ENCODE data around the gene OR9A4.
A peak's percentile ranks its signal among the peaks of the same experiment; 100 is the strongest.

The OR9A4 gene

GRCh38 chr7:141949021-141949420 lies 32.8 kb downstream of the OR9A4 start:
- DNase-seq: no peak

- DNase-seq: no peak
Observed at GRCh38 chr7:141949451-141949850, 33.3 kb downstream of the OR9A4 start.

GRCh38 chr7:141949911-141950310 lies 33.7 kb downstream of the OR9A4 start:
- DNase-seq: no peak

- no peak for DNase-seq
Observed at GRCh38 chr7:141950806-141951205, 34.6 kb downstream of the OR9A4 start.

GRCh38 chr7:141952461-141952860 lies 36.3 kb downstream of the OR9A4 start:
- DNase-seq: no peak

GRCh38 chr7:141954334-141954733 lies 38.1 kb downstream of the OR9A4 start:
- DNase-seq: no peak

GRCh38 chr7:141956084-141956483 lies 39.9 kb downstream of the OR9A4 start:
- peak; percentile 96 for DNase-seq

GRCh38 chr7:141960687-141961422 lies 44.7 kb downstream of the OR9A4 start:
- DNase-seq: peak; percentile 97
